ENCODE data around the gene NOL4L.
"Not testable (repeated sequence)": the region's sequence is repeated elsewhere in the genome, so short reads cannot be mapped to it uniquely, and the experiment has no call there.

NOL4L gene

GRCh38 chr20:32466739-32467505 is 118.2 kb downstream of the NOL4L start:
- no peak for DNase-seq

- not testable (repeated sequence) for DNase-seq
These were observed 119.0 kb downstream of the NOL4L start for GRCh38 chr20:32465901-32466675.

GRCh38 chr20:32465092-32465900 is 119.8 kb downstream of the NOL4L start:
- DNase-seq = no peak

- DNase-seq = no peak
These were observed 120.6 kb downstream of the NOL4L start for GRCh38 chr20:32464401-32465091.

- DNase-seq = no peak
These were observed 121.3 kb downstream of the NOL4L start for GRCh38 chr20:32463642-32464400.

GRCh38 chr20:32462900-32463641 is 122.1 kb downstream of the NOL4L start:
- DNase-seq = no peak

- DNase-seq = no peak
These were observed 123.1 kb downstream of the NOL4L start for GRCh38 chr20:32461836-32462600.

- DNase-seq = no peak
These were observed 124.3 kb downstream of the NOL4L start for GRCh38 chr20:32460683-32461320.

GRCh38 chr20:32460231-32460630 is 124.9 kb downstream of the NOL4L start:
- DNase-seq = no peak

- DNase-seq = no peak
These were observed 126.3 kb downstream of the NOL4L start for GRCh38 chr20:32458837-32459220.

GRCh38 chr20:32458061-32458836 is 126.9 kb downstream of the NOL4L start:
- DNase-seq = no peak

GRCh38 chr20:32457479-32457986 is 127.6 kb downstream of the NOL4L start:
- DNase-seq = no peak

- no peak for DNase-seq
These were observed 128.2 kb downstream of the NOL4L start for GRCh38 chr20:32456869-32457478.

GRCh38 chr20:32455901-32456701 is 129.0 kb downstream of the NOL4L start:
- DNase-seq = no peak

- DNase-seq = no peak
These were observed 129.8 kb downstream of the NOL4L start for GRCh38 chr20:32455171-32455900.

Measured in CD4-positive, alpha-beta T cell treated with Interferon gamma for 1 hour (primary cell).